GM12865 (cell line): ENCODE results near the gene PVALEF.

Source experiments
- DNase-seq: peaks from one replicate; pipeline ENCODE4 v3.0.0; 2010; ENCODE audit warnings: low read depth
- H3K4me3 ChIP-seq: 2 replicates; pipeline ENCODE4 v1.5.1; 2011; ENCODE audit warnings: mild to moderate bottlenecking, low read depth, low read length, control low read depth
- TF ChIP-seq, protein P1 (sequence below): IDR thresholded peaks from 2 replicates; pipeline ENCODE4 v1.5.1; 2011; ENCODE audit warnings: low read length, control low read depth, low read depth, inconsistent platforms; ENCODE audit not compliant: insufficient read depth; ENCODE audit errors: missing control alignments

Gene PVALEF

DNA sequence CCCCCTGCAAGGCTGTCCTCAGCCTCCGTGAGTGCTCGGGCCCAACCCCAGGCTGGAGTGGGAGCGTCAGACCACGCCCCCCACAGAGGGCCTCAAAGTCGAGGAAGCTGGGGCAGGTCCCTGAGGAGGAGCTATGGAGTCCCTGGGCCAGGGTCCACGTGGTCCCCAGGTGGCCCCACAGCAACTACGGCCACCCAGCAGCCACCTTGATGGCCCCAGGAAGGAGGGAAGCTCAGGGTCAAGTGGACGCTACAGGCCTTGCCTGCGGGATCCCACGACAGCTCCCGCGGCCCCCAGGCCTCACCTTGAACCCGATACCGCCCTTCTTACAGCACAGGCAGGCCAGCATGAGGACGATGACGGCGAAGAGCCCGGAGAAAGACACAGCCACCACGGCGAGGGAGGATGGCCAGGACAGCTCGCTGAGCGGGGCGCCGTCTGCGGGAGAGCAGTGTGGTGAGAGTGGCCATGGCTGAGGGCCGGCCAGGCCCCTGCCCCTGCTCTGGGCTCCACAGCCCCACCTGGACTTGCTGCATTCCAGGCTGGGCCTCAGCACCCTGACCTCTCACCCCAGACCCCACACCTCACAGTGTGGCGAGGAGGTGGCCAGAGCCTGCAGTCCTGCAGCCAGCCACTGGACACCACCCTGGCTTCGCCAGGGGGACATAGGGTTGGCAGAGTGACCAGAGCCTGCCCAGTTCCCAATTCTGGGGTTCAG lies 31.1 kb upstream of the PVALEF start:
- no peak for DNase-seq
- H3K4me3 ChIP-seq: no peak overlapping the region
- TF ChIP-seq, protein P1, sequence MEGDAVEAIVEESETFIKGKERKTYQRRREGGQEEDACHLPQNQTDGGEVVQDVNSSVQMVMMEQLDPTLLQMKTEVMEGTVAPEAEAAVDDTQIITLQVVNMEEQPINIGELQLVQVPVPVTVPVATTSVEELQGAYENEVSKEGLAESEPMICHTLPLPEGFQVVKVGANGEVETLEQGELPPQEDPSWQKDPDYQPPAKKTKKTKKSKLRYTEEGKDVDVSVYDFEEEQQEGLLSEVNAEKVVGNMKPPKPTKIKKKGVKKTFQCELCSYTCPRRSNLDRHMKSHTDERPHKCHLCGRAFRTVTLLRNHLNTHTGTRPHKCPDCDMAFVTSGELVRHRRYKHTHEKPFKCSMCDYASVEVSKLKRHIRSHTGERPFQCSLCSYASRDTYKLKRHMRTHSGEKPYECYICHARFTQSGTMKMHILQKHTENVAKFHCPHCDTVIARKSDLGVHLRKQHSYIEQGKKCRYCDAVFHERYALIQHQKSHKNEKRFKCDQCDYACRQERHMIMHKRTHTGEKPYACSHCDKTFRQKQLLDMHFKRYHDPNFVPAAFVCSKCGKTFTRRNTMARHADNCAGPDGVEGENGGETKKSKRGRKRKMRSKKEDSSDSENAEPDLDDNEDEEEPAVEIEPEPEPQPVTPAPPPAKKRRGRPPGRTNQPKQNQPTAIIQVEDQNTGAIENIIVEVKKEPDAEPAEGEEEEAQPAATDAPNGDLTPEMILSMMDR: no peak

DNA sequence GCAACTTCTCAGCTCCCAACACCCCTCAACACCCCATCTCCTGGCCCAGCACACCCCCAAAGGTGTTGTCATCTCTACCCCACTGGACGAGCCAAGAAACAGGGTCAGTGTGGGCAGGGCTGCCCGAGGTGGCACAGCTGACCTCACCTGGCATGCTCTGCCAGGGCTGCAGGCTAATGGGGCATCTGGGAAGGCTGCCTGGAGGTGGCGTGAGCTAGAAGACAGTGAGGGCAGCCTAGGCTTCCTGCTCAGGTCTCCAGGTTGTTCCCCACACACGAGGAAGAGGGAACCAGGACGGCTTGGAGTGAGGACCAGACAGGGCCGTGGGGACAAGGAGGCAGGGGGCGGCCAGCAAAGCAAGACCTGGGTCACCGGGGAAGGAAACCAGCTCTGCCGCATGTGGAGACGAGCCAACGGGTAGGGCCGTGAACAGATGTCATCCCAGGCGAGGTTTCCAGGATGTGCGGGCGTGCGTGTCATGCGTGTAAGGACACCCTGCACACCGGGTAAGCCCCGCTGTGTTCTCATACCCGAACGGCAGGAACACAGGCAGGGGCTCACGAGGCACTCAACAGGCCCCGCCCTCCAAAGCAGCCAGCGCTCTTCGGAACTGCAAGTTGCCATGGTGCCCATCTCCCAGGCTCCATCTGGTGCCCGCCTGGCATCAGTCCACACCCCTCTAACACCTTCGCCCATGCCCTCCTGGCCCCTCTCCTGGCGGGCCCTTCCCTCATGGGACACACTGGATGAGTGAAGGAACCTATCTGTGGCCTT lies 29.6 kb upstream of the PVALEF start:
- TF ChIP-seq, protein P1: no peak
- H3K4me3 ChIP-seq: no peak overlapping the region
- no peak for DNase-seq

DNA sequence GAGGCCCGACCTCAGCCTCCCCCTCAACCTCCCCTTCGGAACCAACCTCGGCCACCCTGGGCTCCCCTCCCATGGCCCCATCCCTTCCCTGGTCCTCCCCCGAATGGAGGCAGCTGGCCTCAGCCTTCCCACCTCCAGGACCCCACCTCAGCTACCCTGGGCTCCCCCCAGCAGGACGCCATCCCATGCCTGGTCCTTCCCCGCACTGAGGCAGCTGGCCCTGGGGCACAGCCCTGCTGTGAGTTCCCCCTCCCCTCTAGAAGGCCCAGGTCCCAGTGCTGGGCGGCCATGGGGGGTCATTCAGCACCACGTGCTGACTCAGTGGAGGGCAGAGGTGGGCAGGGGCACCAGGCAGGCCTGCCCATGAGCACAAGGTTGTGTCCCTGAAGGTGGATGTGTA lies 28.9 kb upstream of the PVALEF start:
- DNase-seq: no peak
- H3K4me3 ChIP-seq: no peak overlapping the region
- TF ChIP-seq, protein P1: no peak

DNA sequence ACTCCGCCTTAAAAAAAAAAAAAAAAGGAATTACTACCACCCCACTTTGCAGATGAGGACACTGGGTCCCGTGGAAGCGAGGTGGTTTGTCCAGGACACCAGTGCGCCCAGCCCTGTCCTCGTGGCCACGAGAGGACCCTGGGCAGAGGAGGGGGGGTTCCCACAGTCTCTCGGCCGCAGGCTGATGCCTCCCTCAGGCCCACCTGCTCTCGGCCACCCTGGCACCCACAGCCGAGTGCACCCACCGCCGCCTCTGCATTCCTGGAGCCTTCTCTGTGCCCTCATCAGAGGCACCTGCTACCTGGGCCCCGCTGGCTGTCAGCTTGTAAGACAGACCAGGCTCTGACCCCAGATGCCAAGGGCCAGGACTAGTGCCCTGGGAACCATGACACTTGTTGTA lies 28.1 kb upstream of the PVALEF start:
- TF ChIP-seq, protein P1: no peak
- no peak overlapping the region for H3K4me3 ChIP-seq
- no peak for DNase-seq

DNA sequence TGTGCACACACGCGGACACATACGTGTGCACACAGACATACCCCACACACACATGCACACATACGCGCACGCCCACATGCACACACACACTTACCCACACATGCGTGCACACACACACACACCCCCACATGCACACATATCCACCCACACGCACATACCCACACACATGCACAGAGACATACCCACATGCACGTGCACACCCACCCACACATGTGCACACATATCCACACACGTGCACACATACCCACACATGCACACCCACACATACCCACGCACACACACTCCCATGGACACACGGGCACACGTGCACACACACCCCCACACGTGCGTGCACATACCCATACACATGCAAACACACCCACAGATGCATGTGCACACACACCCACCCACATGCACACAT lies 27.2 kb upstream of the PVALEF start:
- no peak for DNase-seq
- H3K4me3 ChIP-seq: no peak overlapping the region
- TF ChIP-seq, protein P1: no peak

DNA sequence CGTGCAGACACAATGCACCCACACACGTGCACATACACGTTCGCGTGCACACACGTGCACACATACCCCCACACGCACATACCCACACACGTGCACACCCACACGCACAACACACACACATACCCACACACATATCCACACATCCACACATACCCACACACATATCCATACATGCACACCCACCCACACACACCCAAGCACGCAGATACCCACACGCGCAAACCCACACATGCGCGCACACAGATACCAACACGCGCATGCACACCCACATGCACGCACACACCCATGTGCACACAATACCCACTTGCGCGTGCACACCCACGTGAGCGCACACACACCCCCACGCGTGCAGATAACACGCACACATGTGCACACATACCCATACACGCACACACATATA lies 26.8 kb upstream of the PVALEF start:
- no peak overlapping the region for H3K4me3 ChIP-seq
- no peak for DNase-seq
- TF ChIP-seq, protein P1: no peak
